D721Med (cell line): ENCODE results near the gene UNC13B.
"Not testable (repeated sequence)": the region's sequence is repeated elsewhere in the genome, so short reads cannot be mapped to it uniquely, and the experiment has no call there.

ENCODE experiments used
- DNase-seq: peaks from one replicate; pipeline ENCODE4 v3.0.0; 2011; ENCODE audit warnings: low spot score; ENCODE audit not compliant: insufficient read length
- FAIRE-seq: peaks from 2 replicates; lab custom pipeline; 2011; peaks lifted over from hg19 to GRCh38; lab: Jason Lieb, UNC
- TF ChIP-seq, protein P1 (sequence below): IDR thresholded peaks from 2 replicates; pipeline ENCODE4 v1.5.1; 2012; ENCODE audit warnings: mild to moderate bottlenecking, control low read depth; ENCODE audit not compliant: insufficient read depth; ENCODE audit errors: missing control alignments

UNC13B gene

DNA sequence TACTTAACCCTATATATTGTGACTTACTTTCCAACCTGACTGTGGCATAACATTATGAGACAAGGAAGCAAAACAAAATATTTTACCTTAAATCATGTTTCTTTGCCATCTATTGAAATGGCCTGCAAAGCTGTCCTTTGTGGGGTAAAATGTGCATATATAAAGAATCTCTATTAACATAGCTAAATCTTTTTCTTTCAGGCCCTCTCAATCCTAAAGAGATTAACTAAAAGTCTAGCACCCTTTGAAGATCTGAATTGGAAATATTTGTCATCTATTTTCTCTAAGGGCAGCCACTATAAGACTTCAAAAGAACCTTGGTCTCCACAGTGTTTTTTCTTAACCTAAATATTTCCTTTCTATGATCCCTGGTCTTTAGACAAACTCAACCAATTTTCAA, 5.0 kb upstream of the UNC13B start:
- FAIRE-seq: no peak
- DNase-seq: no peak
- TF ChIP-seq, protein P1, sequence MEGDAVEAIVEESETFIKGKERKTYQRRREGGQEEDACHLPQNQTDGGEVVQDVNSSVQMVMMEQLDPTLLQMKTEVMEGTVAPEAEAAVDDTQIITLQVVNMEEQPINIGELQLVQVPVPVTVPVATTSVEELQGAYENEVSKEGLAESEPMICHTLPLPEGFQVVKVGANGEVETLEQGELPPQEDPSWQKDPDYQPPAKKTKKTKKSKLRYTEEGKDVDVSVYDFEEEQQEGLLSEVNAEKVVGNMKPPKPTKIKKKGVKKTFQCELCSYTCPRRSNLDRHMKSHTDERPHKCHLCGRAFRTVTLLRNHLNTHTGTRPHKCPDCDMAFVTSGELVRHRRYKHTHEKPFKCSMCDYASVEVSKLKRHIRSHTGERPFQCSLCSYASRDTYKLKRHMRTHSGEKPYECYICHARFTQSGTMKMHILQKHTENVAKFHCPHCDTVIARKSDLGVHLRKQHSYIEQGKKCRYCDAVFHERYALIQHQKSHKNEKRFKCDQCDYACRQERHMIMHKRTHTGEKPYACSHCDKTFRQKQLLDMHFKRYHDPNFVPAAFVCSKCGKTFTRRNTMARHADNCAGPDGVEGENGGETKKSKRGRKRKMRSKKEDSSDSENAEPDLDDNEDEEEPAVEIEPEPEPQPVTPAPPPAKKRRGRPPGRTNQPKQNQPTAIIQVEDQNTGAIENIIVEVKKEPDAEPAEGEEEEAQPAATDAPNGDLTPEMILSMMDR: no peak

DNA sequence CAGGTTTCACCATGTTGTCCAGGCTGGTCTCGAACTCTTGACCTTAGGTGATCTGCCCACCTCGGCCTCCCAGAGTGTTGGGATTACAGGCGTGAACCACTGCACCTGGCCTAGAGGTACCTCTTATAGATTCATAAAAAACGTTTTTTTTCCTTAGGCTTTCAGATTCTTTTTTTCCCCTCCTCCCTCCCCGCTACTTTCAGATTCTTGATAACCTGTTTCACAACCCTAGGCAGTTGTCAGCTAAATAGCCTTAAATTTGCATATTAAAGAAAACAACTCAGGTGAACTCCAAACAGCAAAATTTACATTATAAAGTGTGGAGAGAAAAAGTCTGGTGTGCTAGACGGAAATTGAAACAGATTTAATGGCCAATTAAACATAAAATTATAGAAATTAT, 4.0 kb upstream of the UNC13B start:
- FAIRE-seq, DNase-seq: not testable (repeated sequence)

DNA sequence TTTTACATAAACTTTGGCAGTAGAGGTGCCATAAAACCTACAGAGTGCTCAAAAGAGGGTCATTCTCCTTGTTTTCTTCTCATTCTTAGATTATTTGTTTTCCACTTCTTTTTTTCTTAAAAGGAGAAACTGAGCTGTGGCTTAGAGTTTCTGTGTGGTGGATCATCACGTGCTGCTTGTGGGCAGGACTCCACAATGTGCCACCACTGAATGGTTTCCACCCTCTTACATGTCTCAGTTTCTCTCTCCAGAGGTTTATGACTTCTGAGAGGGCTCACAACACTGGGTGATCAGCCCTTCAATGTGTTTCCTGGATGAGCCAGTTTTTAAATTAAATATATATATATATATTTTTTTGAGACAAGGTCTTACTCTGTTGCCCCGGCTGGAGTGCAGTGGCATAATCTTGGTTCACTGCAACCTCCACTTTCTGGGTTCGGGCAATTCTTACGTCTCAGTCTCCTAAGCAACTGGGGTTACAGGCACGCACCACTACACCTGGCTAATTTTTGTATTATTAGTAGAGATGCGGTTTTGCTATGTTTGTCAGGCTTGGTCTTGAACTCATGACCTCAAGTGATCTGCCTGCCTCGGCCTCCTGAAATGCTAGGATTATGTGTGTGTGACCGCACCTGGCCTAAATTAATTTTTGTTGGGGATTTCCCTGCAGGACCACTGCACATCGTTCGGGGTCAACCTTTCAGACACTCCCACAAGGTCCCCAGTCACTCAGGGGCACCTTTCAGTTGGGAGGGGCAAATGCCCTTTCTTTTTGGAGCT, 3.1 kb upstream of the UNC13B start:
- TF ChIP-seq, protein P1: no peak
- DNase-seq (no peak), FAIRE-seq (no peak)

DNA sequence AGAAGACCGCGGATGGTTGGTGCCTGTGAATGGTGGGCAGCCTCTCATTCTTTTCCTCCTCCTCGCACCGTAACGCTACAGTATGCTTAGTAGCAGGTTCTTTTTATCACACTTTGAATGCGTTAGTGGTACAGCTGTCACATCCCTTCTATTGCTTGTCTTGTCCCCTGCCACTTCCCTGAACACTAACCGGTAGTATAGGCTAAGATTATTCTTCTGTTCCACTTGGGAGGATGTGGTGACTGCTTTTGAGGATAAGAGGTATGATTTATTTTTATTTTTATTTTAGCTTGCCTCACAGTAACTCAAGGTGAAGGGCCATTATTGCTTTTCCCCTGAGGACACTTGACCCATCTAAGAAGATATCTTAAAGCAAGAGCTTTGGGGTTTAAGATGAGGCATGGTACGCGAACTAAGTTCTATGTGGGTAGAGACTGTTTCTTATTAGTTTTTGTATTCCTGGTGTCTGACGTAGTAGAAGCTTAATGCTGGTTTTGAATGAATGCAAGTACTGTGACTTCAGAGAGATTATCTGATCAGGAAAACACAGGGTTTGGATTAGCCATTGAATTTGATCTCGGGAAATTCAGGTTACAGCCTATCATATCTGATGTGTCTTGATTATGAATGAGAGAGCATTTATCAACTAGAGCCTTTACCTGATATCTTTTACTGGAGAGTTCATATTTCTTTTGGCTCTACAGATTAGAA, 951 bp downstream of the UNC13B start:
- TF ChIP-seq, protein P1: no peak
- peak; percentile 69 for FAIRE-seq
- DNase-seq: no peak

DNA sequence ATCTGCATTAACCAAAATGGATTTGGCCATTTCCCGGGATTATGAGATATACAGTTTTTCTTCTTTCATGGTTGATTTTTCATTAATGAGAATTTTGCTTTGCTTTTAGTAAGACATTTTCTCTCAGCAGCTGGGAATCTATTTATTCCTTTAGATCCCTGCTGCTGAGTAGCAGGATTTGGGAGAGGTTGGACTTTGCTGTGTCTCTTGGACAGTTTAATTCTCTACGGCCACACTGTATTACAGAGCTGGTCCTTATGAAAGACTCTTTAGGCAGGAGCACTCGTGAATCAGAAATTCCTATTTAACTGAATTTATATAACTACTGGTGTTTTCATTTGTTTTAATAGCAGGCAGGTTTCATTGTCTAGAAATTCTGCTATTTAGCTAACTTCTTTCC, 1.6 kb downstream of the UNC13B start:
- TF ChIP-seq, protein P1: no peak
- DNase-seq (no peak), FAIRE-seq (no peak)

DNA sequence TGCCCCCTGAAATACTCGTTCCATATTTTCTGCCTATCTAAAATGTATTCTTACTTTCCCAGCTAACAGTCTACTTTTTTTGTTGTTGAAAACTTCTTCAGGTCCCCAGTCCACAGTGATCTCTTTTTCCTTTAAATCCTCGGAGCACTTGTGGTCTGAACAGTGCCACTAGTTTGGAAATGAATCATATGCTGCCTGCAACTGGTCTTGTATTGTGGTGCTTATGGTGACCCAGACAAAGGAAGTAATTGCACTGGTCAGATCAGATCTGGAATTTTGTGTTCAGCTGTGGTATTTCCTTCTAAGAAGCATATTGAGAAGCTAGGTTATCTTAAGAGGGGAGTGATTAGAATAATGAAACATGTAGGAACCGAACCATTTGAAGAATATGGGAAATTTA, 2.9 kb downstream of the UNC13B start:
- DNase-seq (no peak), FAIRE-seq (peak; percentile 6)
- TF ChIP-seq, protein P1: no peak

DNA sequence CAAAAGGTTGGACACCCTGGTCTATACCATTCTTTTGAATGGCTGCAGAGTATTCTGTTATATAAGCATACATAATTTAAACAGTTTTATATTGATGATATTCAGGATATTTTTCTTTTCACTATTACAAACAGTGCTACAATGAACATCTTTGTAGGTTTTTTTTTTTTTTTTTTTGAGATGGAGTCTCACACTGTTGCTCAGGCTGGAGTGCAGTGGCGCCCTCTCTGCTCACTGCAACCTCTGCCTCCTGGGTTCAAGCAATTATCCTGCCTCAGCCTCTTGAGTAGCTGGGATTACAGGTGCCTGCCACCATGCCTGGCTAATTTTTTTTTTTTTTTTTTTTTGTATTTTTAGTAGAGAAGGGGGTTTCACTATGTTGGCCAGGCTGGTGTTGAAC, 5.6 kb downstream of the UNC13B start:
- not testable (repeated sequence) for FAIRE-seq, DNase-seq

DNA sequence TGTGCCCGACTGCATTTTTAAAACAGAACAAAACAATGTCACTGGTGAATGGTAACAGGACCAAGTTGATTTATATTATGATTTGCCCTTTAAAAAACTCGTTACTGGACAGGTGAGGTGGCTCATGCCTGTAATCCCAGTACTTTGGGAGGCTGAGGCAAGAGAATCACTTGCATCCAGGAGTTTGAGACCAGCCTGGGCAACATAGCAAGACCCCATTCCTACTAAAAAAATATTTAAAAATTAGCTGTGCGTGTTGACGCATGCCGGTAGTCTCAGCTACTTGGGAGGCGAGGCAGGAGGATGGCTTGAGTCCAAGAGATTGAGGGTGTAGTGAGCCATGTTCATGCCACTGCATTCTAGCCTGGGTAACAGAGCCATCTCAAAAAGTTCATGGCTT, 7.2 kb downstream of the UNC13B start:
- TF ChIP-seq, protein P1: no peak
- DNase-seq: no peak
- FAIRE-seq: no peak
